Progenitor cell of endocrine pancreas (in vitro differentiated cells): ENCODE data around the gene ADGRF1. TPM values are rescaled to one million over a fixed set of nuclear protein-coding genes. Genes with fewer than 3 reads are reported as not detected.

Experiments used
- DNase-seq: peaks from one replicate; pipeline ENCODE4 v3.0.0; 2021; ENCODE audit warnings: low spot score; ENCODE audit not compliant: unreplicated experiment
- H3K27ac Mint-ChIP-seq: 2 replicates; pipeline ENCODE4 v1.8.0; 2021; ENCODE audit warnings: mild to moderate bottlenecking, moderate library complexity, mixed read lengths
- H3K27me3 Mint-ChIP-seq: 2 replicates; pipeline ENCODE4 v1.8.0; 2021; ENCODE audit warnings: mixed read lengths
- H3K36me3 Mint-ChIP-seq: 2 replicates; pipeline ENCODE4 v1.8.0; 2022; ENCODE audit warnings: mixed read lengths; ENCODE audit not compliant: insufficient read depth
- H3K4me1 Mint-ChIP-seq: 2 replicates; pipeline ENCODE4 v1.8.0; 2021; ENCODE audit warnings: low read depth, mixed read lengths
- H3K4me3 Mint-ChIP-seq: 2 replicates; pipeline ENCODE4 v1.8.0; 2021; ENCODE audit warnings: low read depth, mild to moderate bottlenecking, moderate library complexity, mixed read lengths
- H3K9me3 Mint-ChIP-seq: 2 replicates; pipeline ENCODE4 v1.8.0; 2021; ENCODE audit warnings: low read depth, mixed read lengths
- total RNA-seq: library from RNA; stranded (reverse); gene quantifications from 2 replicates; pipeline ENCODE4 v1.2.1, GENCODE V29; 2021
- TF ChIP-seq, protein P1 (sequence below): fragments of 200-600 bp; sonication (generic); IDR thresholded peaks from one replicate; pipeline ENCODE4 v1.5.0; 2021; ENCODE audit warnings: antibody characterized with exemption, mild to moderate bottlenecking; ENCODE audit not compliant: unreplicated experiment

Gene ADGRF1
- total RNA-seq, 1 donor from 2014 or later = 0.12 TPM

DNA sequence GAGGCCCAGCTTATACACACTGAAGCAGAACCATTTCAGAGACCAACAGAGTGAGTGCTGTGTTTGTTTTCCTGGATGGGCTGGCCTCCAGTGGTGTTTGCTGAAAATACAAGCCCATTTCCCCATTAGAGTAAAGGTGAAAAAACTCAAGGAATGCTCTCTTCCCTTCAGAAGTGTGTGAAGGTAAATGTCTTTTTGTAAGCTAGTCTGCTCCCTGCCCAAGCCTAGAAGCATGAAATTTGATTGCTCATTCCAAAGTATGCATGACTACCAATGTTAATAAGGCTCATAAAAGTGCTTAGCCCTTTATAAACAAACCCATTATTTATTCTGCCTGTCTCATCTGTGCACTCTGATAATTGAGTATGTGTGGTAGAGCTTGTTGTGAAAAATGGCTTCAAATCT is 59.1 kb downstream of the ADGRF1 start:
- Mint-ChIP-seq H3K4me1 (peaks cover 18% of the 10 kb centered on the region), H3K36me3 (no peaks in the 10 kb centered on the region), H3K27ac (peak overlapping the region; percentile 56), H3K9me3 (no peaks in the 10 kb centered on the region), H3K27me3 (no peaks in the 10 kb centered on the region), H3K4me3 (no peak overlapping the region)
- TF ChIP-seq, protein P1, sequence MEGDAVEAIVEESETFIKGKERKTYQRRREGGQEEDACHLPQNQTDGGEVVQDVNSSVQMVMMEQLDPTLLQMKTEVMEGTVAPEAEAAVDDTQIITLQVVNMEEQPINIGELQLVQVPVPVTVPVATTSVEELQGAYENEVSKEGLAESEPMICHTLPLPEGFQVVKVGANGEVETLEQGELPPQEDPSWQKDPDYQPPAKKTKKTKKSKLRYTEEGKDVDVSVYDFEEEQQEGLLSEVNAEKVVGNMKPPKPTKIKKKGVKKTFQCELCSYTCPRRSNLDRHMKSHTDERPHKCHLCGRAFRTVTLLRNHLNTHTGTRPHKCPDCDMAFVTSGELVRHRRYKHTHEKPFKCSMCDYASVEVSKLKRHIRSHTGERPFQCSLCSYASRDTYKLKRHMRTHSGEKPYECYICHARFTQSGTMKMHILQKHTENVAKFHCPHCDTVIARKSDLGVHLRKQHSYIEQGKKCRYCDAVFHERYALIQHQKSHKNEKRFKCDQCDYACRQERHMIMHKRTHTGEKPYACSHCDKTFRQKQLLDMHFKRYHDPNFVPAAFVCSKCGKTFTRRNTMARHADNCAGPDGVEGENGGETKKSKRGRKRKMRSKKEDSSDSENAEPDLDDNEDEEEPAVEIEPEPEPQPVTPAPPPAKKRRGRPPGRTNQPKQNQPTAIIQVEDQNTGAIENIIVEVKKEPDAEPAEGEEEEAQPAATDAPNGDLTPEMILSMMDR = no peak
- no peak for DNase-seq

GRCh38 chr6:46979206-46979605 is 62.9 kb downstream of the ADGRF1 start:
- no peaks in the 10 kb centered on the region for H3K9me3 Mint-ChIP-seq
- H3K4me1 Mint-ChIP-seq = peaks cover 18% of the 10 kb centered on the region
- no peaks in the 10 kb centered on the region for H3K36me3 Mint-ChIP-seq
- H3K27me3 Mint-ChIP-seq = no peaks in the 10 kb centered on the region
- DNase-seq = no peak
- no peak overlapping the region for H3K27ac Mint-ChIP-seq
- TF ChIP-seq, protein P1 = no peak
- no peak overlapping the region for H3K4me3 Mint-ChIP-seq

GRCh38 chr6:46974786-46975185 is 67.3 kb downstream of the ADGRF1 start:
- no peaks in the 10 kb centered on the region for H3K27me3 Mint-ChIP-seq
- H3K27ac Mint-ChIP-seq = no peak overlapping the region
- TF ChIP-seq, protein P1 = no peak
- H3K9me3 Mint-ChIP-seq = no peaks in the 10 kb centered on the region
- no peak for DNase-seq
- H3K36me3 Mint-ChIP-seq = no peaks in the 10 kb centered on the region
- H3K4me3 Mint-ChIP-seq = no peak overlapping the region
- peaks cover 2% of the 10 kb centered on the region for H3K4me1 Mint-ChIP-seq

- Mint-ChIP-seq H3K27me3 (no peaks in the 10 kb centered on the region), H3K4me3 (no peak overlapping the region), H3K4me1 (peaks cover 2% of the 10 kb centered on the region), H3K9me3 (no peaks in the 10 kb centered on the region), H3K36me3 (no peaks in the 10 kb centered on the region), H3K27ac (no peak overlapping the region)
- no peak for DNase-seq
- TF ChIP-seq, protein P1 = no peak
These were observed 69.1 kb downstream of the ADGRF1 start for GRCh38 chr6:46973029-46973428.

GRCh38 chr6:46972531-46972930 is 69.6 kb downstream of the ADGRF1 start:
- TF ChIP-seq, protein P1 = no peak
- H3K4me1 Mint-ChIP-seq = peaks cover 2% of the 10 kb centered on the region

More at GRCh38 chr6:46972531-46972930, 69.6 kb downstream of the ADGRF1 start:
- H3K27ac Mint-ChIP-seq = no peak overlapping the region
- no peak overlapping the region for H3K4me3 Mint-ChIP-seq
- no peak for DNase-seq
- no peaks in the 10 kb centered on the region for H3K36me3 Mint-ChIP-seq
- H3K27me3 Mint-ChIP-seq = no peaks in the 10 kb centered on the region
- H3K9me3 Mint-ChIP-seq = no peaks in the 10 kb centered on the region
